Measurements from ENCODE around the gene SEC14L1. TPM values are rescaled to one million over a fixed set of nuclear protein-coding genes. Genes with fewer than 3 reads are reported as not detected.
A peak's percentile ranks its signal among the peaks of the same experiment; 100 is the strongest.

SEC14L1 gene
- total RNA-seq, 1 experiment from 2014 or later: 48.1 TPM

- DNase-seq (ENCODE audit: low spot score): no peak
- in situ Hi-C loops (cut with HindIII; ENCODE audit: low sequenced_read_pairs): no loop called here
Observed at GRCh38 chr17:77206158-77206956, 65.6 kb downstream of the SEC14L1 start.

- DNase-seq (ENCODE audit: low spot score): no peak
- in situ Hi-C loops (cut with HindIII; ENCODE audit: low sequenced_read_pairs): no loop called here
Observed at GRCh38 chr17:77207689-77208216, 67.0 kb downstream of the SEC14L1 start.

GRCh38 chr17:77208217-77208808 lies 67.5 kb downstream of the SEC14L1 start:
- in situ Hi-C loops (cut with HindIII; ENCODE audit: low sequenced_read_pairs): no loop called here
- DNase-seq (ENCODE audit: low spot score): peak; percentile 88

GRCh38 chr17:77208856-77209255 lies 68.1 kb downstream of the SEC14L1 start:
- in situ Hi-C loops (cut with HindIII; ENCODE audit: low sequenced_read_pairs): no loop called here

GRCh38 chr17:77209330-77209748 lies 68.6 kb downstream of the SEC14L1 start:
- in situ Hi-C loops (cut with HindIII; ENCODE audit: low sequenced_read_pairs): no loop called here
- DNase-seq (ENCODE audit: low spot score): no peak

More at GRCh38 chr17:77208856-77209255, 68.1 kb downstream of the SEC14L1 start:
- no peak for DNase-seq (ENCODE audit: low spot score)

- DNase-seq (ENCODE audit: low spot score): peak; percentile 97
- in situ Hi-C loops (cut with HindIII; ENCODE audit: low sequenced_read_pairs): no loop called here
Observed at GRCh38 chr17:77210331-77210730, 69.6 kb downstream of the SEC14L1 start.

- in situ Hi-C loops (cut with HindIII; ENCODE audit: low sequenced_read_pairs): no loop called here
- no peak for DNase-seq (ENCODE audit: low spot score)
Observed at GRCh38 chr17:77210946-77211541, 70.3 kb downstream of the SEC14L1 start.

GRCh38 chr17:77211681-77212080 lies 70.9 kb downstream of the SEC14L1 start:
- DNase-seq (ENCODE audit: low spot score): no peak
- in situ Hi-C loops (cut with HindIII; ENCODE audit: low sequenced_read_pairs): no loop called here

- DNase-seq (ENCODE audit: low spot score): no peak
- in situ Hi-C loops (cut with HindIII; ENCODE audit: low sequenced_read_pairs): no loop called here
Observed at GRCh38 chr17:77212081-77212832, 71.5 kb downstream of the SEC14L1 start.

- in situ Hi-C loops (cut with HindIII; ENCODE audit: low sequenced_read_pairs): no loop called here
- peak; percentile 58 for DNase-seq (ENCODE audit: low spot score)
Observed at GRCh38 chr17:77212833-77213777, 72.3 kb downstream of the SEC14L1 start.

- in situ Hi-C loops (cut with HindIII; ENCODE audit: low sequenced_read_pairs): no loop called here
- DNase-seq (ENCODE audit: low spot score): no peak
Observed at GRCh38 chr17:77213778-77214132, 73.0 kb downstream of the SEC14L1 start.

- DNase-seq (ENCODE audit: low spot score): no peak
- in situ Hi-C loops (cut with HindIII; ENCODE audit: low sequenced_read_pairs): no loop called here
Observed at GRCh38 chr17:77214328-77214727, 73.6 kb downstream of the SEC14L1 start.

- DNase-seq (ENCODE audit: low spot score): peak; percentile 88
- in situ Hi-C loops (cut with HindIII; ENCODE audit: low sequenced_read_pairs): no loop called here
Observed at GRCh38 chr17:77214743-77215142, 74.0 kb downstream of the SEC14L1 start.

GRCh38 chr17:77215281-77215680 lies 74.5 kb downstream of the SEC14L1 start:
- DNase-seq (ENCODE audit: low spot score): no peak
- in situ Hi-C loops (cut with HindIII; ENCODE audit: low sequenced_read_pairs): no loop called here

GRCh38 chr17:77216486-77216885 lies 75.7 kb downstream of the SEC14L1 start:
- no peak for DNase-seq (ENCODE audit: low spot score)
- in situ Hi-C loops (cut with HindIII; ENCODE audit: low sequenced_read_pairs): no loop called here

GRCh38 chr17:77217123-77217522 lies 76.4 kb downstream of the SEC14L1 start:
- in situ Hi-C loops (cut with HindIII; ENCODE audit: low sequenced_read_pairs): no loop called here
- no peak for DNase-seq (ENCODE audit: low spot score)

- peak; percentile 82 for DNase-seq (ENCODE audit: low spot score)
- in situ Hi-C loops (cut with HindIII; ENCODE audit: low sequenced_read_pairs): no loop called here
Observed at GRCh38 chr17:77217566-77217965, 76.8 kb downstream of the SEC14L1 start.

- in situ Hi-C loops (cut with HindIII; ENCODE audit: low sequenced_read_pairs): no loop called here
- DNase-seq (ENCODE audit: low spot score): no peak
Observed at GRCh38 chr17:77218902-77219301, 78.1 kb downstream of the SEC14L1 start.
